Naive B cell (primary cell): ENCODE measurements around the gene CAST. TPM values are rescaled to one million over a fixed set of nuclear protein-coding genes. Genes with fewer than 3 reads are reported as not detected.
"Not testable (repeated sequence)": the region's sequence is repeated elsewhere in the genome, so short reads cannot be mapped to it uniquely, and the experiment has no call there.

ENCODE experiments used
- ATAC-seq, 2 donors: fragments of 150-1000 bp; cut with Tn5 transposase; 2 replicates each; pipeline ENCODE4 v1.10.0; 2021; ENCODE audit warnings: low read depth in 2 of 2, mild to moderate bottlenecking in 2 of 2, moderate library complexity in 2 of 2
- DNase-seq: peaks from one replicate; pipeline ENCODE4 v3.0.0; 2022
- H3K27ac Mint-ChIP-seq, 6 donors: one replicate each; pipeline ENCODE4 v1.8.0; 2020 to 2022; ENCODE audit warnings: mild to moderate bottlenecking in 6 of 6, mixed read lengths in 6 of 6, moderate library complexity in 5 of 6, inconsistent platforms in 2 of 6
- H3K27me3 Mint-ChIP-seq, 3 donors: one replicate each; pipeline ENCODE4 v1.8.0; 2021 to 2022; ENCODE audit warnings: mixed read lengths in 3 of 3, mild to moderate bottlenecking in 1 of 3
- H3K36me3 Mint-ChIP-seq, 2 donors: one replicate each; pipeline ENCODE4 v1.8.0; 2020 to 2022; ENCODE audit warnings: mixed read lengths in 2 of 2, inconsistent platforms in 1 of 2, mild to moderate bottlenecking in 1 of 2
- H3K4me1 Mint-ChIP-seq, 3 donors: one replicate each; pipeline ENCODE4 v1.8.0; 2020 to 2022; ENCODE audit warnings: mixed read lengths in 3 of 3, inconsistent platforms in 1 of 3, mild to moderate bottlenecking in 1 of 3, moderate library complexity in 1 of 3
- H3K4me3 Mint-ChIP-seq, 8 donors: one replicate each; pipeline ENCODE4 v1.8.0; 2020 to 2022; ENCODE audit warnings: mild to moderate bottlenecking in 8 of 8, mixed read lengths in 8 of 8, moderate library complexity in 8 of 8, inconsistent platforms in 2 of 8
- H3K9me3 Mint-ChIP-seq, 7 donors: one replicate each; pipeline ENCODE4 v1.8.0; 2020 to 2022; ENCODE audit warnings: mixed read lengths in 7 of 7, mild to moderate bottlenecking in 5 of 7, inconsistent platforms in 2 of 7, moderate library complexity in 1 of 7
- polyA plus RNA-seq, 6 donors: library from polyadenylated mRNA; unstranded; fragments of 300-500 nt; fragmentation: Illumina TruSeq; gene quantifications; one replicate each; pipeline ENCODE4 v1.2.3, GENCODE V29; 2021; ENCODE audit warnings: low read depth in 6 of 6

Gene CAST
- polyA plus RNA-seq, 6 donors from 2014 or later = 18.2 to 52.9 (median 37.3) TPM

GRCh38 chr5:96736937-96737336 lies 74.8 kb downstream of the CAST start:
- peaks cover 11 to 23% (median 21%) of the 10 kb centered on the region in 3 donors for H3K4me1 Mint-ChIP-seq
- no peaks in the 10 kb centered on the region for H3K27me3 Mint-ChIP-seq
- H3K36me3 Mint-ChIP-seq = peaks cover 15% of the 10 kb centered on the region in 2 donors
- H3K27ac Mint-ChIP-seq = peak overlapping the region in 1 of 6 donors; percentile 27
- DNase-seq (no peak), ATAC-seq (no peak)
- H3K4me3 Mint-ChIP-seq = no peak overlapping the region
- H3K9me3 Mint-ChIP-seq = no peaks in the 10 kb centered on the region

GRCh38 chr5:96741106-96741505 lies 78.9 kb downstream of the CAST start:
- peaks cover 23 to 28% of the 10 kb centered on the region in 2 donors for H3K36me3 Mint-ChIP-seq

GRCh38 chr5:96741891-96742309 lies 79.7 kb downstream of the CAST start:
- peaks cover 22 to 23% of the 10 kb centered on the region in 2 donors for H3K36me3 Mint-ChIP-seq
- no peak for DNase-seq
- no peak overlapping the region for H3K4me3 Mint-ChIP-seq
- H3K4me1 Mint-ChIP-seq = peaks cover 0 to 8% (median 3%) of the 10 kb centered on the region in 3 donors
- no peaks in the 10 kb centered on the region for H3K9me3 Mint-ChIP-seq
- no peak for ATAC-seq
- H3K27ac Mint-ChIP-seq = peak overlapping the region in 2 of 6 donors; percentile 33 to 41
- H3K27me3 Mint-ChIP-seq = no peaks in the 10 kb centered on the region

More at GRCh38 chr5:96741106-96741505, 78.9 kb downstream of the CAST start:
- Mint-ChIP-seq H3K4me3 (no peak overlapping the region), H3K27ac (peak overlapping the region in 2 of 6 donors; percentile 41 to 49), H3K9me3 (no peaks in the 10 kb centered on the region), H3K27me3 (no peaks in the 10 kb centered on the region), H3K4me1 (peaks cover 0 to 8% (median 7%) of the 10 kb centered on the region in 3 donors)
- no peak for DNase-seq
- no peak for ATAC-seq

- H3K36me3 Mint-ChIP-seq = peaks cover 20 to 23% of the 10 kb centered on the region in 2 donors
- peak in 1 of 2 donors; percentile 30 for ATAC-seq
- no peak overlapping the region for H3K4me3 Mint-ChIP-seq
Measured at GRCh38 chr5:96742538-96742937, 80.4 kb downstream of the CAST start.

GRCh38 chr5:96743065-96743768 lies 81.0 kb downstream of the CAST start:
- ATAC-seq (no peak), DNase-seq (no peak)
- no peak overlapping the region for H3K4me3 Mint-ChIP-seq
- no peaks in the 10 kb centered on the region for H3K9me3 Mint-ChIP-seq
- H3K36me3 Mint-ChIP-seq = peaks cover 20 to 27% of the 10 kb centered on the region in 2 donors
- peaks cover 0 to 8% (median 3%) of the 10 kb centered on the region in 3 donors for H3K4me1 Mint-ChIP-seq
- H3K27ac Mint-ChIP-seq = peak overlapping the region in 3 of 6 donors; percentile 20 to 74 (median 29)
- H3K27me3 Mint-ChIP-seq = no peaks in the 10 kb centered on the region

More at GRCh38 chr5:96742538-96742937, 80.4 kb downstream of the CAST start:
- no peaks in the 10 kb centered on the region for H3K9me3 Mint-ChIP-seq
- DNase-seq = no peak
- peak overlapping the region in 2 of 6 donors; percentile 20 to 44 for H3K27ac Mint-ChIP-seq
- peaks cover 0 to 8% (median 3%) of the 10 kb centered on the region in 3 donors for H3K4me1 Mint-ChIP-seq
- no peaks in the 10 kb centered on the region for H3K27me3 Mint-ChIP-seq

- Mint-ChIP-seq H3K27ac (peak overlapping the region in 3 of 6 donors; percentile 29 to 74 (median 39)), H3K4me3 (no peak overlapping the region), H3K4me1 (peaks cover 0 to 8% (median 3%) of the 10 kb centered on the region in 3 donors), H3K27me3 (no peaks in the 10 kb centered on the region), H3K36me3 (peaks cover 24 to 32% of the 10 kb centered on the region in 2 donors), H3K9me3 (no peaks in the 10 kb centered on the region)
- ATAC-seq (no peak), DNase-seq (no peak)
Measured at GRCh38 chr5:96743805-96744204, 81.6 kb downstream of the CAST start.

GRCh38 chr5:96744218-96744617 lies 82.0 kb downstream of the CAST start:
- not testable (repeated sequence) for H3K9me3 Mint-ChIP-seq, H3K27me3 Mint-ChIP-seq, DNase-seq, H3K4me1 Mint-ChIP-seq, ATAC-seq, H3K4me3 Mint-ChIP-seq
- H3K36me3 Mint-ChIP-seq = peaks cover 28 to 36% of the 10 kb centered on the region in 2 donors
- H3K27ac Mint-ChIP-seq = peak overlapping the region in 2 of 6 donors; percentile 69 to 78

GRCh38 chr5:96745025-96745424 lies 82.8 kb downstream of the CAST start:
- peaks cover 0 to 8% (median 3%) of the 10 kb centered on the region in 3 donors for H3K4me1 Mint-ChIP-seq
- peak overlapping the region in 2 of 6 donors; percentile 32 to 33 for H3K27ac Mint-ChIP-seq
- H3K27me3 Mint-ChIP-seq = no peaks in the 10 kb centered on the region
- no peak overlapping the region for H3K4me3 Mint-ChIP-seq
- H3K36me3 Mint-ChIP-seq = peaks cover 28 to 36% of the 10 kb centered on the region in 2 donors
- DNase-seq = no peak
- no peak for ATAC-seq
- no peaks in the 10 kb centered on the region for H3K9me3 Mint-ChIP-seq

GRCh38 chr5:96745844-96746531 lies 83.8 kb downstream of the CAST start:
- H3K9me3 Mint-ChIP-seq = no peaks in the 10 kb centered on the region
- no peak overlapping the region for H3K4me3 Mint-ChIP-seq
- ATAC-seq (no peak), DNase-seq (no peak)
- H3K36me3 Mint-ChIP-seq = peaks cover 28 to 32% of the 10 kb centered on the region in 2 donors
- H3K27me3 Mint-ChIP-seq = no peaks in the 10 kb centered on the region
- H3K27ac Mint-ChIP-seq = peak overlapping the region in 3 of 6 donors; percentile 43 to 56 (median 47)
- H3K4me1 Mint-ChIP-seq = peaks cover 0 to 8% (median 3%) of the 10 kb centered on the region in 3 donors

GRCh38 chr5:96747720-96748119 lies 85.5 kb downstream of the CAST start:
- no peaks in the 10 kb centered on the region for H3K27me3 Mint-ChIP-seq
- no peaks in the 10 kb centered on the region for H3K9me3 Mint-ChIP-seq
- DNase-seq (no peak), ATAC-seq (no peak)
- H3K4me3 Mint-ChIP-seq = no peak overlapping the region
- H3K36me3 Mint-ChIP-seq = peaks cover 22 to 34% of the 10 kb centered on the region in 2 donors
- peaks cover 0 to 3% (median 0%) of the 10 kb centered on the region in 3 donors for H3K4me1 Mint-ChIP-seq
- no peak overlapping the region for H3K27ac Mint-ChIP-seq

GRCh38 chr5:96750110-96750822 lies 88.1 kb downstream of the CAST start:
- no peak for DNase-seq
- Mint-ChIP-seq H3K9me3 (no peaks in the 10 kb centered on the region), H3K27ac (peak overlapping the region in 1 of 6 donors; percentile 22), H3K36me3 (peaks cover 16 to 18% of the 10 kb centered on the region in 2 donors), H3K4me3 (no peak overlapping the region), H3K27me3 (no peaks in the 10 kb centered on the region), H3K4me1 (no peaks in the 10 kb centered on the region)
- ATAC-seq = no peak

GRCh38 chr5:96751203-96752169 lies 89.3 kb downstream of the CAST start:
- Mint-ChIP-seq H3K4me1 (no peaks in the 10 kb centered on the region), H3K27ac (peak overlapping the region in 5 of 6 donors; percentile 5 to 56 (median 34)), H3K9me3 (no peaks in the 10 kb centered on the region), H3K36me3 (peaks cover 16 to 18% of the 10 kb centered on the region in 2 donors), H3K4me3 (no peak overlapping the region), H3K27me3 (no peaks in the 10 kb centered on the region)
- no peak for ATAC-seq
- DNase-seq = no peak
